A549 (cell line): ENCODE data around the gene PLIN4. TPM values are rescaled to one million over a fixed set of nuclear protein-coding genes. Genes with fewer than 3 reads are reported as not detected.

Source experiments
- ATAC-seq, 2 experiments: fragments of 200-7000 bp in 1 of 2; fragments of >200 bp in 1 of 2; cut with Nextera tagmentation in 1 of 2; cut with Tn5 transposase in 1 of 2; 3 replicates each; pipeline versions ENCODE4 v1.8.0 to v1.9.1; 2018 to 2020; ENCODE audit warnings: mild to moderate bottlenecking in 1 of 2, moderate library complexity in 1 of 2
- CTCF ChIA-PET: fragments of 300-600 bp; sonication (Branson Sonifier 250); formaldehyde crosslinking; extraction: SDS; loops from one replicate; lab custom pipeline; 2021; ENCODE audit warnings: antibody characterized with exemption, inconsistent platforms; lab: Yijun Ruan, JAX
- POLR2A ChIA-PET: fragments of 350-600 bp; formaldehyde crosslinking; extraction: SDS; loops from one replicate; lab custom pipeline; 2021; ENCODE audit warnings: antibody characterized with exemption, inconsistent platforms; lab: Yijun Ruan, JAX
- DNase-seq, 2 experiments: peaks; one replicate each; pipeline versions ENCODE4 v3.0.0 to v3.0.0-alpha.2; 2011 to 2016; ENCODE audit warnings: low read depth in 1 of 2, low spot score in 1 of 2
- FAIRE-seq: peaks from 2 replicates; lab custom pipeline; 2011; peaks lifted over from hg19 to GRCh38; lab: Jason Lieb, UNC
- H3K27ac ChIP-seq, 2 experiments: fragments of >200 bp; sonication (Bioruptor Twin); formaldehyde crosslinking; 3 replicates each; pipeline ENCODE4 v1.5.1; 2016 to 2017
- H3K4me1 ChIP-seq: fragments of >200 bp; sonication (Bioruptor Twin); formaldehyde crosslinking; 3 replicates; pipeline ENCODE4 v1.6.1; 2016
- H3K4me2 ChIP-seq: fragments of >200 bp; sonication (Bioruptor Twin); formaldehyde crosslinking; 3 replicates; pipeline ENCODE4 v1.6.1; 2016
- H3K4me3 ChIP-seq: fragments of >200 bp; sonication (Bioruptor Twin); formaldehyde crosslinking; 3 replicates; pipeline ENCODE4 v1.5.1; 2016
- H3K9me3 ChIP-seq: fragments of >200 bp; sonication (Bioruptor Twin); formaldehyde crosslinking; 3 replicates; pipeline ENCODE4 v1.6.1; 2016
- BCL3 ChIP-seq: fragments of >200 bp; sonication (Bioruptor Twin); formaldehyde crosslinking; IDR thresholded peaks from 3 replicates; pipeline ENCODE4 v1.6.1; 2016
- CHD2 ChIP-seq: fragments of 150-350 bp; IDR thresholded peaks from 2 replicates; pipeline ENCODE4 v1.6.1; 2014; ENCODE audit warnings: low read length; ENCODE audit not compliant: partially characterized antibody
- CHD4 ChIP-seq: fragments of 200-600 bp; sonication (generic); IDR thresholded peaks from 2 replicates; pipeline ENCODE4 v1.6.1; 2016; ENCODE audit warnings: antibody characterized with exemption, mild to moderate bottlenecking, borderline replicate concordance
- CTCF ChIP-seq: fragments of >200 bp; sonication (Bioruptor Twin); formaldehyde crosslinking; IDR thresholded peaks from 3 replicates; pipeline ENCODE4 v1.5.1; 2016
- E2F6 ChIP-seq: IDR thresholded peaks from 2 replicates; pipeline ENCODE4 v1.6.1; 2012; ENCODE audit warnings: low read depth, borderline replicate concordance
- EHF ChIP-seq: fragments of 250-450 bp; sonication (Bioruptor Pico); IDR thresholded peaks from 2 replicates; pipeline ENCODE4 v1.5.0; 2020; ENCODE audit warnings: mild to moderate bottlenecking
- ESRRA ChIP-seq: fragments of 150-350 bp; IDR thresholded peaks from 2 replicates; pipeline ENCODE4 v1.6.1; 2014; ENCODE audit warnings: mild to moderate bottlenecking, low read length, borderline replicate concordance
- GATA3 ChIP-seq: IDR thresholded peaks from 2 replicates; pipeline ENCODE4 v1.6.1; 2012; ENCODE audit warnings: borderline replicate concordance
- HDAC2 ChIP-seq: fragments of 200-600 bp; sonication (generic); IDR thresholded peaks from 2 replicates; pipeline ENCODE4 v1.6.1; 2016
- HEYL ChIP-seq: fragments of 250-450 bp; sonication (Bioruptor Pico); IDR thresholded peaks from 2 replicates; pipeline ENCODE4 v1.8.0; 2021; ENCODE audit warnings: mild to moderate bottlenecking, moderate library complexity
- HMGXB4 ChIP-seq: fragments of 250-450 bp; sonication (Bioruptor Pico); IDR thresholded peaks from 2 replicates; pipeline ENCODE4 v1.5.0; 2021; ENCODE audit warnings: mild to moderate bottlenecking, moderate library complexity, borderline replicate concordance
- HOXB13 ChIP-seq: fragments of 250-450 bp; sonication (Bioruptor Pico); IDR thresholded peaks from 2 replicates; pipeline ENCODE4 v1.5.0; 2020; ENCODE audit warnings: low read depth, mild to moderate bottlenecking, moderate library complexity
- HOXB5 ChIP-seq: fragments of 250-450 bp; sonication (Bioruptor Pico); IDR thresholded peaks from 2 replicates; pipeline ENCODE4 v1.5.0; 2020; ENCODE audit warnings: mild to moderate bottlenecking, moderate library complexity
- JUN ChIP-seq, 2 experiments: fragments of >200 bp; sonication (Bioruptor Twin); formaldehyde crosslinking; IDR thresholded peaks; 2 replicates in 1 of 2; 3 replicates in 1 of 2; pipeline ENCODE4 v1.6.1; 2016 to 2017
- JUNB ChIP-seq: fragments of >200 bp; sonication (Bioruptor Twin); formaldehyde crosslinking; IDR thresholded peaks from 2 replicates; pipeline ENCODE4 v1.6.1; 2016
- KDM1A ChIP-seq: fragments of 200-600 bp; sonication (generic); IDR thresholded peaks from 2 replicates; pipeline ENCODE4 v1.6.1; 2016; ENCODE audit warnings: low read depth, mild to moderate bottlenecking
- KDM5A ChIP-seq: fragments of 200-600 bp; sonication (generic); IDR thresholded peaks from 2 replicates; pipeline ENCODE4 v1.6.1; 2016; ENCODE audit warnings: antibody characterized with exemption, mild to moderate bottlenecking
- MAFK ChIP-seq: fragments of 450-650 bp; IDR thresholded peaks from 2 replicates; pipeline ENCODE4 v1.6.1; 2014; ENCODE audit not compliant: partially characterized antibody
- NFE2L2 ChIP-seq: fragments of 150-350 bp; conservative IDR thresholded peaks from 2 replicates; pipeline ENCODE4 v1.6.1; 2014; ENCODE audit warnings: low read length
- NPAS2 ChIP-seq: fragments of 250-450 bp; sonication (Bioruptor Pico); IDR thresholded peaks from 2 replicates; pipeline ENCODE4 v1.8.0; 2022; ENCODE audit warnings: mild to moderate bottlenecking, moderate library complexity, borderline replicate concordance
- POLR2A ChIP-seq: IDR thresholded peaks from 2 replicates; pipeline ENCODE4 v1.6.1; 2012; ENCODE audit warnings: mild to moderate bottlenecking, low read length
- RFX5 ChIP-seq: fragments of 450-650 bp; IDR thresholded peaks from 2 replicates; pipeline ENCODE4 v1.7.1; 2014; ENCODE audit warnings: antibody characterized with exemption, mild to moderate bottlenecking, moderate library complexity
- SMC3 ChIP-seq: fragments of >200 bp; sonication (Bioruptor Twin); formaldehyde crosslinking; IDR thresholded peaks from 3 replicates; pipeline ENCODE4 v1.6.1; 2018; ENCODE audit warnings: inconsistent platforms
- WGBS: methylation state at CpG from one replicate; pipeline ENCODE4 v1.1.6; 2017; ENCODE audit errors: missing lambda C conversion rate; 5-methylcytosine and 5-hydroxymethylcytosine counted together
- polyA plus RNA-seq, 4 experiments: library from polyadenylated mRNA; depleted of rRNA in 3 of 4; stranded (reverse); fragments of >200 nt; fragmentation: RNase III in 1 of 4; extraction: RNeasy Plus Mini Kit Qiagen cat#74134 plus additional on column Dnase treatment in 1 of 4; gene quantifications; 2 replicates in 3 of 4; 3 replicates in 1 of 4; pipeline ENCODE4 v1.2.3, GENCODE V29; 2011 to 2017

The PLIN4 gene
- polyA plus RNA-seq, 2 of the 4 experiments (the other 2 are of a cell fraction): 0.04 to 0.23 TPM

- TF ChIP-seq CHD4 (no peak), HOXB5 (no peak), CTCF (no peak), JUN (IDR thresholded peaks at IDR 0.05) (no peak), KDM5A (no peak), SMC3 (no peak), NFE2L2 (no peak), HEYL (CRISPR knock-in tag) (no peak), E2F6 (no peak), GATA3 (no peak)
These were observed 15.6 kb upstream of the PLIN4 start (continued) for GRCh38 chr19:4533835-4534424.

GRCh38 chr19:4533334-4533733 lies 15.0 kb upstream of the PLIN4 start:
- Histone ChIP-seq H3K4me1 (no peaks in the 10 kb centered on the region), H3K27ac (no peak overlapping the region), H3K9me3 (no peaks in the 10 kb centered on the region)
- 56% methylated on average over 5 of the region's 9 CpGs for WGBS
- POLR2A ChIA-PET: no interaction called here
- no peak for DNase-seq
- ATAC-seq: no peak
- no peak for FAIRE-seq
- TF ChIP-seq KDM1A (peak; percentile 52; the same call in 1 of the 2 replicates), JUNB (no peak)
- TF ChIP-seq, all 56 proteins: peak for 1
- Histone ChIP-seq H3K4me3 (no peak overlapping the region), H3K4me2 (no peak overlapping the region)
- CTCF ChIA-PET: interaction anchor here (0.9 to 2.8 kb wide), 2 partner anchors 8 to 10 kb away, joined by 3 to 12 read pairs; no protein-coding TSS in a partner anchor

- DNase-seq (no peak), FAIRE-seq (no peak), ATAC-seq (peak; percentile 38 to 45; a peak in 4 of 6 replicates)
- Histone ChIP-seq H3K27ac (no peak overlapping the region), H3K4me3 (no peak overlapping the region), H3K4me1 (no peaks in the 10 kb centered on the region), H3K9me3 (no peaks in the 10 kb centered on the region), H3K4me2 (no peak overlapping the region)
- no peak for TF ChIP-seq KDM1A
- no peak for TF ChIP-seq RFX5
- no peak for TF ChIP-seq CHD2
- TF ChIP-seq EHF (CRISPR knock-in tag): no peak
- TF ChIP-seq E2F6: no peak
- TF ChIP-seq ESRRA: no peak
- no peak for TF ChIP-seq POLR2A
- TF ChIP-seq MAFK: no peak
- no peak for TF ChIP-seq HDAC2
- no peak for TF ChIP-seq BCL3
- no peak for TF ChIP-seq HOXB13 (CRISPR knock-in tag)
- TF ChIP-seq NFE2L2: no peak
- no peak for TF ChIP-seq KDM5A
- no peak for TF ChIP-seq NPAS2 (CRISPR knock-in tag)
- TF ChIP-seq HMGXB4 (CRISPR knock-in tag): no peak
- ChIA-PET CTCF (interaction anchor here (2.8 kb wide), 1 partner anchor 8 kb away, joined by 12 read pairs; no protein-coding TSS in a partner anchor), POLR2A (no interaction called here)
- WGBS: 63% methylated on average over 13 of the region's 28 CpGs
These were observed 13.4 kb upstream of the PLIN4 start for GRCh38 chr19:4531562-4532165.
